Measurements from ENCODE around the gene PRKCB.
"Not testable (repeated sequence)": the region's sequence is repeated elsewhere in the genome, so short reads cannot be mapped to it uniquely, and the experiment has no call there.

PRKCB gene

GRCh38 chr16:23905027-23905426 is 69.2 kb downstream of the PRKCB start:
- DNase-seq = no peak

- DNase-seq = no peak
Observed at GRCh38 chr16:23907457-23907902, 71.7 kb downstream of the PRKCB start.

- no peak for DNase-seq
Observed at GRCh38 chr16:23907903-23908302, 72.1 kb downstream of the PRKCB start.

- DNase-seq = no peak
Observed at GRCh38 chr16:23908790-23909189, 73.0 kb downstream of the PRKCB start.

GRCh38 chr16:23909792-23910418 is 74.1 kb downstream of the PRKCB start:
- no peak for DNase-seq

- DNase-seq = no peak
Observed at GRCh38 chr16:23914946-23915530, 79.3 kb downstream of the PRKCB start.

- not testable (repeated sequence) for DNase-seq
Observed at GRCh38 chr16:23916552-23916951, 80.8 kb downstream of the PRKCB start.

- DNase-seq = no peak
Observed at GRCh38 chr16:23917621-23918020, 81.8 kb downstream of the PRKCB start.

- DNase-seq = no peak
Observed at GRCh38 chr16:23920446-23920845, 84.7 kb downstream of the PRKCB start.

GRCh38 chr16:23920899-23921298 is 85.1 kb downstream of the PRKCB start:
- DNase-seq = no peak

GRCh38 chr16:23922406-23922805 is 86.6 kb downstream of the PRKCB start:
- no peak for DNase-seq

GRCh38 chr16:23924128-23924527 is 88.3 kb downstream of the PRKCB start:
- no peak for DNase-seq

- DNase-seq = no peak
Observed at GRCh38 chr16:23927796-23928195, 92.0 kb downstream of the PRKCB start.

GRCh38 chr16:23929237-23929636 is 93.5 kb downstream of the PRKCB start:
- DNase-seq = no peak

- no peak for DNase-seq
Observed at GRCh38 chr16:23929856-23930255, 94.1 kb downstream of the PRKCB start.

GRCh38 chr16:23930791-23931190 is 95.0 kb downstream of the PRKCB start:
- no peak for DNase-seq

- no peak for DNase-seq
Observed at GRCh38 chr16:23931199-23931598, 95.4 kb downstream of the PRKCB start.

- DNase-seq = not testable (repeated sequence)
Observed at GRCh38 chr16:23933650-23934049, 97.9 kb downstream of the PRKCB start.

- DNase-seq = no peak
Observed at GRCh38 chr16:23934610-23935236, 98.9 kb downstream of the PRKCB start.

GRCh38 chr16:23940111-23940510 is 104.3 kb downstream of the PRKCB start:
- no peak for DNase-seq

GRCh38 chr16:23941025-23941424 is 105.2 kb downstream of the PRKCB start:
- no peak for DNase-seq

GRCh38 chr16:23941963-23942564 is 106.3 kb downstream of the PRKCB start:
- DNase-seq = no peak

- DNase-seq = no peak
Observed at GRCh38 chr16:23943604-23944003, 107.8 kb downstream of the PRKCB start.

GRCh38 chr16:23944381-23944780 is 108.6 kb downstream of the PRKCB start:
- no peak for DNase-seq

Measured in T1000 (cell line).